ENCODE data around the gene TOP3B.

- TF ChIP-seq EZH2 (IDR thresholded peaks at IDR 0.05; ENCODE audit: low read depth) (no peak), CTCF (conservative IDR thresholded peaks at IDR 0.05) (no peak; the same call in 1 of the 2 replicates)
These were observed 2.2 kb upstream of the TOP3B start for GRCh38 chr22:21984793-21985192.

All from PC-9 (cell line).